Measurements from ENCODE around the gene EGFL7.

EGFL7 gene

GRCh38 chr9:136675477-136676296, 13.0 kb downstream of the EGFL7 start:
- no peak for DNase-seq

- DNase-seq, result no peak
Measured at GRCh38 chr9:136676297-136676794, 13.6 kb downstream of the EGFL7 start.

GRCh38 chr9:136676920-136677686, 14.4 kb downstream of the EGFL7 start:
- DNase-seq, result no peak

GRCh38 chr9:136678034-136678433, 15.3 kb downstream of the EGFL7 start:
- DNase-seq, result no peak

- no peak for DNase-seq
Measured at GRCh38 chr9:136678624-136679023, 15.9 kb downstream of the EGFL7 start.

- no peak for DNase-seq
Measured at GRCh38 chr9:136679431-136679941, 16.8 kb downstream of the EGFL7 start.

- DNase-seq, result no peak
Measured at GRCh38 chr9:136681029-136681428, 18.3 kb downstream of the EGFL7 start.

- no peak for DNase-seq
Measured at GRCh38 chr9:136681945-136682699, 19.4 kb downstream of the EGFL7 start.

GRCh38 chr9:136682710-136683109, 20.0 kb downstream of the EGFL7 start:
- DNase-seq, result no peak

- no peak for DNase-seq
Measured at GRCh38 chr9:136683173-136683745, 20.5 kb downstream of the EGFL7 start.

- DNase-seq, result no peak
Measured at GRCh38 chr9:136683755-136684154, 21.0 kb downstream of the EGFL7 start.

- DNase-seq, result no peak
Measured at GRCh38 chr9:136684339-136684738, 21.6 kb downstream of the EGFL7 start.

- no peak for DNase-seq
Measured at GRCh38 chr9:136684799-136685198, 22.1 kb downstream of the EGFL7 start.

- no peak for DNase-seq
Measured at GRCh38 chr9:136685216-136685615, 22.5 kb downstream of the EGFL7 start.

GRCh38 chr9:136685790-136686533, 23.2 kb downstream of the EGFL7 start:
- DNase-seq, result no peak

GRCh38 chr9:136686534-136686793, 23.7 kb downstream of the EGFL7 start:
- no peak for DNase-seq

GRCh38 chr9:136686794-136687711, 24.3 kb downstream of the EGFL7 start, which contains the start of gene AGPAT2:
Gene AGPAT2 (minus strand): TSS chr9:136687457. CDS start chr9:136687357, 100 bp downstream.
- DNase-seq, result peak; percentile 70

GRCh38 chr9:136687721-136688223, 25.1 kb downstream of the EGFL7 start:
- DNase-seq, result peak; percentile 58

GRCh38 chr9:136688274-136689107, 25.8 kb downstream of the EGFL7 start:
- no peak for DNase-seq

- no peak for DNase-seq
Measured at GRCh38 chr9:136689108-136689460, 26.4 kb downstream of the EGFL7 start.

Data from NCI-H146 (cell line).